ENCODE data around the gene TNIP3. TPM values are rescaled to one million over a fixed set of nuclear protein-coding genes. Genes with fewer than 3 reads are reported as not detected.

TNIP3 gene
- total and polyA plus RNA-seq, 2 donors (not counting 1 experiment from before 2014, with no cell fraction given) = not detected

- H3K9me3 ChIP-seq (ENCODE audit: control extremely low read depth in 1 of 3, control insufficient read depth in 2 of 3, insufficient read depth in 1 of 3, low read length in 2 of 3) = no peaks in the 10 kb centered on the region
- ChIA-PET CTCF (no interaction called here), POLR2A (no interaction called here)
- no peak overlapping the region for H3K9ac ChIP-seq (ENCODE audit: low read length)
- intact Hi-C loops (cut with micrococcal nuclease) = no loop called here
- DNase-seq (no peak), ATAC-seq (ENCODE audit: low read depth) (no peak)
- Mint-ChIP-seq H3K9me3 (ENCODE audit: insufficient read depth) (no peaks in the 10 kb centered on the region), H3K4me3 (no peak overlapping the region), H3K4me1 (peaks cover 9% of the 10 kb centered on the region), H3K27ac (no peak overlapping the region), H3K27me3 (peaks cover 33% of the 10 kb centered on the region)
- no peaks in the 10 kb centered on the region for H3K36me3 ChIP-seq (replicated peaks in 1 of 2; ENCODE audit: control extremely low read depth in 1 of 2, control insufficient read depth in 1 of 2, extremely low read depth in 1 of 2, insufficient read depth in 2 of 2, low read length in 1 of 2)
- TF ChIP-seq EZH2 (IDR thresholded peaks at IDR 0.05; ENCODE audit: borderline replicate concordance, insufficient read depth, low read depth, low read length, poor library complexity, severe bottlenecking) (no peak), CTCF (IDR thresholded peaks at IDR 0.05) (no peak)
- no CpG with 5 or more reads among the region's 3 CpGs for WGBS (ENCODE audit: insufficient coverage)
- no peaks in the 10 kb centered on the region for H3K79me2 ChIP-seq (ENCODE audit: control insufficient read depth, insufficient read depth, low read length)
- H3K4me1 ChIP-seq (ENCODE audit: control insufficient read depth in 2 of 2, insufficient read depth in 2 of 2, low read length in 2 of 2) = peaks cover 7% of the 10 kb centered on the region in 2 donors
- H3K4me2 ChIP-seq (replicated peaks; ENCODE audit: low read depth, low read length, poor library complexity, severe bottlenecking) = no peak overlapping the region
- no peak overlapping the region for H2AFZ ChIP-seq (ENCODE audit: insufficient read depth, low read depth, low read length, poor library complexity, severe bottlenecking)
- H3K27me3 ChIP-seq (replicated peaks in 1 of 4; ENCODE audit: control extremely low read depth in 1 of 4, control insufficient read depth in 3 of 4, insufficient read depth in 4 of 4, low read length in 3 of 4) = peaks cover 0 to 21% (median 11%) of the 10 kb centered on the region in 4 experiments
- H4K20me1 ChIP-seq (ENCODE audit: control insufficient read depth, insufficient read depth, low read length, poor library complexity, severe bottlenecking) = no peaks in the 10 kb centered on the region
- H3K27ac ChIP-seq (ENCODE audit: low read length in 2 of 2) = no peak overlapping the region
- H3K4me3 ChIP-seq (ENCODE audit: control extremely low read depth in 1 of 5, extremely low read depth in 1 of 5, insufficient read depth in 1 of 5, low read depth in 2 of 5, low read length in 4 of 5) = no peak overlapping the region
These were observed 8.2 kb downstream of the TNIP3 start for GRCh38 chr4:121155893-121156292.

GRCh38 chr4:121154103-121154515 lies 10.0 kb downstream of the TNIP3 start:
- Mint-ChIP-seq H3K27ac (no peak overlapping the region), H3K4me1 (peaks cover 9% of the 10 kb centered on the region), H3K4me3 (no peak overlapping the region), H3K27me3 (peaks cover 33% of the 10 kb centered on the region), H3K9me3 (ENCODE audit: insufficient read depth) (no peaks in the 10 kb centered on the region)
- Histone ChIP-seq H3K36me3 (replicated peaks in 1 of 2; ENCODE audit: control extremely low read depth in 1 of 2, control insufficient read depth in 1 of 2, extremely low read depth in 1 of 2, insufficient read depth in 2 of 2, low read length in 1 of 2) (no peaks in the 10 kb centered on the region), H3K27ac (ENCODE audit: low read length in 2 of 2) (no peak overlapping the region), H2AFZ (ENCODE audit: insufficient read depth, low read depth, low read length, poor library complexity, severe bottlenecking) (no peak overlapping the region), H4K20me1 (ENCODE audit: control insufficient read depth, insufficient read depth, low read length, poor library complexity, severe bottlenecking) (no peaks in the 10 kb centered on the region), H3K4me3 (ENCODE audit: control extremely low read depth in 1 of 5, extremely low read depth in 1 of 5, insufficient read depth in 1 of 5, low read depth in 2 of 5, low read length in 4 of 5) (no peak overlapping the region), H3K4me1 (ENCODE audit: control insufficient read depth in 2 of 2, insufficient read depth in 2 of 2, low read length in 2 of 2) (peaks cover 7% of the 10 kb centered on the region in 2 donors), H3K4me2 (replicated peaks; ENCODE audit: low read depth, low read length, poor library complexity, severe bottlenecking) (no peak overlapping the region), H3K79me2 (ENCODE audit: control insufficient read depth, insufficient read depth, low read length) (no peaks in the 10 kb centered on the region), H3K9me3 (ENCODE audit: control extremely low read depth in 1 of 3, control insufficient read depth in 2 of 3, insufficient read depth in 1 of 3, low read length in 2 of 3) (no peaks in the 10 kb centered on the region), H3K9ac (ENCODE audit: low read length) (no peak overlapping the region), H3K27me3 (replicated peaks in 1 of 4; ENCODE audit: control extremely low read depth in 1 of 4, control insufficient read depth in 3 of 4, insufficient read depth in 4 of 4, low read length in 3 of 4) (peaks cover 0 to 21% (median 11%) of the 10 kb centered on the region in 4 experiments)
- DNase-seq (no peak), ATAC-seq (ENCODE audit: low read depth) (no peak)
- CTCF ChIA-PET = no interaction called here
- WGBS (ENCODE audit: insufficient coverage) = 60% methylated on average over 1 of the region's 4 CpGs
- TF ChIP-seq CTCF (IDR thresholded peaks at IDR 0.05) = no peak
- TF ChIP-seq EZH2 (IDR thresholded peaks at IDR 0.05; ENCODE audit: borderline replicate concordance, insufficient read depth, low read depth, low read length, poor library complexity, severe bottlenecking) = no peak
- POLR2A ChIA-PET = no interaction called here
- intact Hi-C loops (cut with micrococcal nuclease) = no loop called here
